GM19023 (cell line): ENCODE measurements around the gene DCHS1.
A peak's percentile ranks its signal among the peaks of the same experiment; 100 is the strongest.

Experiments
- ATAC-seq: cut with Tn5 transposase; IDR thresholded peaks from one replicate; pipeline ENCODE4 v1.9.1; 2021; ENCODE audit warnings: mild to moderate bottlenecking, moderate library complexity; ENCODE audit not compliant: unreplicated experiment

Gene DCHS1

GRCh38 chr11:6629892-6630631 is 25.5 kb downstream of the DCHS1 start:
- ATAC-seq, result no peak

DNA sequence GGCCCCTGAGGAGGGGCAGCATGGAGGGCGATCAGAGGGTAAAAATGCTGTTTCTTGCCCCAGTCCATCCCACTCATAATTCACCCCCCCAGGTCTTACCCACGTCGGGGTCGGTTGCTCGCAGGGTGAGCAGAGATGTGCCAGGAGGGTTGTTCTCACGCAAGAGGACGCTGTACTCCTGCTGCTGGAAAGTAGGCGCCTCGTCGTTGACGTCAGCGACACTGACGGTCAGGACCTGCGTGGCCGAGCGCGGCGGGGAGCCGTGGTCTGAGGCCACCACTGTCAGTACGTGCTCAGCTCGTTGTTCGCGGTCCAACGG is 26.1 kb downstream of the DCHS1 start:
- no peak for ATAC-seq

DNA sequence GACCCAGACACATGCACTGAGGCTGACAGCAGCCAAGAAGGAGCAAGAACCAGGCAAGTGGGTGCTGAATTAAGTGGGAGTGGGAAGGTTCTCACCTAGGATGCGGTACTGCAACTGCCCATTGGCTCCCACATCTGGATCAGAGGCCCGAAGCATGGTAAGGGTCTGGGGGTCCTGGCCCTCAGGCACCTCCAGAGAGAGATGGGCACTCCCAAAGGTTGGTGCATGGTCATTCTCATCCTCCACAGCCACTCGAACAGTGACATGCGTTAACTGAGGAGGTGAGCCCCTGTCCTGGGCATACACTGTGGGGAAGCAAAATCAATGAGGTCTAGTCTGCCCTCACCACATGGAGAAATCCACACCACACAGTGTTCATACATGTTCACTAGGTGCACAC is 27.1 kb downstream of the DCHS1 start:
- no peak for ATAC-seq

GRCh38 chr11:6627762-6628241 is 27.8 kb downstream of the DCHS1 start:
- ATAC-seq, result peak; percentile 73

DNA sequence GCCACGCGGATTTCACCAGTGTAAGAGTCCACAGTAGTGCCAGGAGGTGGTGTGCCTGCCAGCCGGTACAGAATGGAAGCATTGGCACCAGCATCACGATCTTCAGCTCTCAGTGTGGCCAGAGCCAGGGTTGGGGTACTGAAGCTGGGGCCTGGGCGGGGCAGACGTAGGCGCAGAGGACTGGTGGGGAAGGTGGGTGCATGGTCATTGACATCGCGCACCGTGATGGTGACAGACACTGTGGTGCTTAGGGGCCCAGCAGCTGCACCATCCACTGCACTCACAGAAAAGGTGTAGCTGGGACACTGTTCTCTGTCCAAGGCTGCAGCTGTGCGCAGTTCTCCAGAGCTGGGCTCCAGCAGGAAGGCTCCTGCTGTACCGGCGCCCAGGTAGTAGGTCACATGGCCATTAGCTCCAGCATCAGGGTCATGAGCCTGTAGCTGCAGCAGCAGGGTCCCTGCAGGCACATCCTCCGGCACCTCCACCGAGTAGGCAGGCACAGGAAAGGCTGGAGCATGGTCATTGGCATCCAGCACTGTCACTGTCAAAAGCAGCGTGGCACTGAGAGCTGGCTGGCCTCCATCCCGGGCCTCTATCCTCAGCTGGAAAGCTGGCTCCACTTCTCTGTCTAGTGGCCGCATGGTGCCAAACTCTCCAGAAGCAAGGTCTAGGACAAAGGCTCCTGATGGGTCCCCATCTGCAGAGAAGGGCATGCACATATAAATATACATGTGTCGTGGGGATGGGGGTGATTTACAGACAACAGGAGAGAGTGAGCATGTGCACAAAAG is 28.4 kb downstream of the DCHS1 start:
- ATAC-seq, result no peak

- ATAC-seq, result no peak
Observed at GRCh38 chr11:6625832-6626420, 29.7 kb downstream of the DCHS1 start.

DNA sequence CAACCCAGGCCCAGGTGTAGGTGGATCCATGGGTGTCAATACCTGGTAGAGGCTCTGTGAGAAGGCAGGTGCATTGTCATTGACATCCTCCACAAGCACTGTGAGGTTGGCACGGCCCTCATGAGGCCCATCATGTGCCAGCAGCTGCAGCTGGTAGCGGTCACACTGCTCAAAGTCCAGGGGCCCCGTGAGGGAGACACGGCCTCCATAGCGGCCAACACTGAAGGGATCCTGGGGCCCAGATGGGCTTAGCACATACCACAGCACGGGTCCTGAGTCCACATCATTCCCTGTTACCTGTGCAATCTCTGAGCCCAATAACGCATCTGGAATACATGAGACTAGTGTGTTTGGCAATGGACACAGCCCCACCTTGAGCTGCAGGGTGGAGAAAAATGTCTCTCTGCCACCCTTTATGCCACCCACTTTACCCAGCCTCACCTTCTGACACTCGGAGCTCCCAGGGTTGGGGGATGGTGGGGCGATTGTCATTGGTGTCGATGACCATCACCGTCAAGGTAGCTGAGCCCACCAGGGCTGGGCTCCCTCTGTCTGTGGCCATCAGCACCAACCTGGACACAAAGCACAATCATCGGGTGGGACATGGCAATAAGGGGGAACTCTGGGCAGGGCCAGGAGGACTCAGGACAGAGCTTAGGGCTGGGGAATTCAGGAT is 30.3 kb downstream of the DCHS1 start:
- ATAC-seq, result no peak

DNA sequence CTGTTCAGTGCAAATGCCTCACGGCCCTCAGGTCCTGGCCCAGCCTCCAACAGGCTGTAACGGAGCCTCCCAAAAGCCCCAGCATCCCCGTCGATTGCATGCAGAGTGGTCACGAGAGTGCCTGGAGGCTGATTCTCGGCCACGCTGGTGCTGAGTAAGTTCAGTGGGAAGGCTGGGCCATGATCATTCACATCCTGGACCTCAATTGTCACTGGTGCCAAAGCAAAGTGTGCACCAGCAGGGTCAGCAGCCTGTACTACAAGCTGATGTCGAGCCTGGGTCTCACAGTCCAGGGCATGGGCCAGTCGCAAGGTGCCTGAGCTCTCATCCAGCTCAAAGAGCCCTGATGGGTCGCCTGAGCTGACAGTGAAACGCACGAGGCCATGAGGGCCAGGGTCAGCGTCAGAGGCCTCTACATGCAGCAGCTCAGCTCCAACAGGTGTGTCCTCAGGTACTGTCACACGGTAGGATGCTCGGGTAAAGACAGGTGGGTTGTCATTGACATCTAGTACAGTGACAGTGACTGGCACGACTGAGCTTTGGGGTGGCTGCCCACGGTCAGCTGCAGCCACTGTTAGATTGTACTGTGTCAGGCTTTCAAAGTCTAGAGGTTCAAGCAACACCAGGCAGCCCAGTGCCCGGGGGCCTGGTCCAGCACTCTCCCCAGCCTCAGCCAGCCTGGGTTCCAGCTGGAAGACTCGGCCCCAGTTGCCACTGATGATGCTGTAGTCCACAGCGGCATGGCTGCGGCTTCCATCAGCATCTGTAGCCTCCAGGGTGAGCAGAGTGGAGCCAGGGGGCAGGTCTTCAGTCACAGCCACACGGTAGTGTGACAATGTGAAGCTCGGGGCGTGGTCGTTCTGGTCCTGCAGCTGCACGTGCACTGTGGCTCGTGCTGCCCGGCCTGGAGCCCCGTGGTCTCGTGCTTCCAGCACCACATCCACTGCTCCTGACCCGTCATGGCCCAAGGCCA is 31.9 kb downstream of the DCHS1 start:
- ATAC-seq, result no peak

GRCh38 chr11:6622261-6623171 is 33.1 kb downstream of the DCHS1 start:
- no peak for ATAC-seq

- no peak for ATAC-seq
Observed at GRCh38 chr11:6621711-6622211, 33.8 kb downstream of the DCHS1 start.

DNA sequence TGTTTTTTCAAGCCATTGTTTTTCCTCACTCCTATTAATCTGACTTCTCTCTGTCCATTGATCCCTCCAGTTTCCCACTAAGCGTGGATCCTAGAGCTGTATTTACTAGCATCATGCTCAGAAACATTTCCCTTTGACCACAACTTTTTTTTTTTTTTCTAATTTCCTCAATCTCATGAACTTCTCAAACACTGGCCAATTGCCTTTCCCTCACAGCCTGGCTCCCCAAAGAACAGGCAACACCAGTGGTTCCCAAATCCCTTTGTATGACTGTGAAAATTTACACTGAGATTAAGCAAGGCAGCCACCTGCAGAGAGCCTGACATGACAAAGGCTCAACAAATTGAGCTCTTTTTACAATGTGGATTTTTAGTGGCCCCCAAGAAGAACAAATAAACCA is 35.0 kb downstream of the DCHS1 start:
- ATAC-seq, result no peak

DNA sequence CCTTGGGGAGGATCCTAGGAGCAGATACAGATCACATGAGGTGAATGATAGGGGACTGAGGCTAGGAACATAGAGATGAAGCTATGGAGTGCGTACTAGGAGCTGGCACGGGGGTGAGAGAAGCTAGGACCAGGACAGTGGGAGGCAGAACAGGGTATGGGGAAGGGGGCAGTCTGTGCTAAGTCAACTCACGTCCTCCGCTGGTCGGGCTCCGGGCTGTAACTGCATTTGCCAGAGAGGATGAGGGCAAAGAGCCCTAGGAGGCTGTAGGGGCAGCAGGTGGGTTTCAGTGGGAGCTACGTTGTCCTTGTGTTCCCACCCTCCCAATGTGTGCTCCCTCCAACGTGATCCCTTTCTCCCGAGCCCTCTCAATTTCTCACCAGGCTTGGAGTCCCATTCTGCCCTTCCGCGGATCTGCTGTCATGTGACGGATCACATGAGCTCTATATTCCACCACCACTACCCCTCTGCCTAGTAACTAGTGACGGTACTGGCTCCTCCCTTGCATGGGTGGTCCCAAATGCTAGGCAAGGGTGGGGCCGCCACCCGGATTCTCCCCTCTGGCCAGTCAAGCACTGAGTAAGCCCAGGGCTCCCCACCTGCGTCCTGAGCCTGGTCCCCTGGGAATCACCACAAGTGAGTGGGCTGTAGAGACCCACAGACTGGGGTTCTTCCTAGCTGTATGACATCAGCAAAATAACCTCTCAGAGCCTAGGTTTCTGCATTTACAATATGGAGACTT is 36.4 kb downstream of the DCHS1 start, which contains the start of gene TPP1:
Gene TPP1 (minus strand): TSS at position 419 of the 742 bp plus-strand sequence. CDS start 22 bp downstream, at position 397.
- peak; percentile 98 for ATAC-seq

GRCh38 chr11:6618117-6619003 is 37.2 kb downstream of the DCHS1 start:
- ATAC-seq, result peak; percentile 10

DNA sequence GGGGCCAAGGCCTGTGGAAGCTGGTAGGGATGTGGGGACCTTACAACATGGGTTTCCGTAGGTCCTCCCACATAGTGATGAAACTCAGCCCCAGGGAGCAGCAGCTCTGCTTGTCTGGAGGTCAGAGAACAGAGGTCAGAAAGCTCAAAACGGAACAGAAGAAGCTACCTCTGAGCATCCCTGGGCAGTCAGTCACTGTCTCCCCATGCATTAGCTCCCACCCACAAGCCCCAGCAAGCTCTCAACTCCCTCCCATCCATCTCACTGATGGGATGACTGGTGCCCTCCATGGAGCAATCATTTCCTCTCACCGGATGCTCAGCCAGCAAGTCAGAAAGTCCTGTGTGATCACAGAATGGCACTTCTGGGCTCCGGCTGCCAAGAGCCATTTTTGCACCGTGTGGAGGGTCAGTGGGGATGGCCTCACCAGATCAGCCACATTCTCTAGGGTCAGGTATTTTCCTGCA is 38.3 kb downstream of the DCHS1 start:
- no peak for ATAC-seq

GRCh38 chr11:6616596-6617250 is 38.9 kb downstream of the DCHS1 start:
- ATAC-seq, result no peak

DNA sequence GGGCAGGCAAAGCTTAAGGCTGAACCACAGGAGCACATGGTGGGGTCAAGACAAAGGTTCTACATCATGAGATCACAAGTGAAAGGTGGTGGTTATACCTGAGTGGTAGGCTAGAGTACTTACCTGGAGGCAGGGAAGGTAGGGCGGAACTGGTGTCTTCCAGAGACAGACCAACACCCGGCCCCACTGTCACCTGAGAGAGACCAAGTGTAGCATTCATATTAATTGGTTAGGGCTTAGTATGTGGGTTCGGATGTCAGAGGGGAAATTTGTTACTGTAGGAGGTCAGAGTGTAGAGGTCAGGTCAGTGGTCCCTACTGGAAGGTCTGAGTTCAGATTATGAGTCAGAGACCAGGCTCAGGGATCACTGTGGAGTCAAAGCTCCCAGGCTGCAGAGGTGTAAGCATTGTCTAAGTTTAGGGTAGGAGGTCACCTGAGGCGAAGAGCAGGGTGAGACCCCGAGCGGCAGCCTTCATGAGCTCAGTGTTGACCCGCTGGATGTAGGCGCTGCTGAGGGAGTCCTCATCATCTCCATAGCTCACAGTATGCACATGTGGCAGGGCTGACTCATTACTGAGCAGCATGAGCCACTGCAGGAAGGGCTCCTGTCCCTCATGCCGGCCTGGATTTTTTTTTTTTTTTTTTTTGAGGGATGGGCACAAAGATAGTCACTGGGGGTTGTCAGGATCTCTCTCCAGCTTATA is 39.6 kb downstream of the DCHS1 start:
- no peak for ATAC-seq
